Adipocyte (in vitro differentiated cells): Measurements from ENCODE around the gene HLA-DOA.

Experiments
- DNase-seq: peaks from one replicate; pipeline ENCODE4 v3.0.0-alpha.2; 2015; ENCODE audit warnings: low read depth
- H3K27me3 ChIP-seq: replicated peaks from 2 replicates; pipeline ENCODE4 v1.7.0; 2013; ENCODE audit warnings: mild to moderate bottlenecking, low read length, moderate library complexity; ENCODE audit not compliant: control insufficient read depth, insufficient read depth
- H3K36me3 ChIP-seq: 2 replicates; pipeline ENCODE4 v1.7.0; 2013; ENCODE audit warnings: low read length, mild to moderate bottlenecking, moderate library complexity; ENCODE audit not compliant: control insufficient read depth, insufficient read depth, severe bottlenecking
- H3K4me1 ChIP-seq: 2 replicates; pipeline ENCODE4 v1.7.0; 2013; ENCODE audit warnings: mild to moderate bottlenecking, low read length, moderate library complexity; ENCODE audit not compliant: control insufficient read depth, insufficient read depth
- H3K4me3 ChIP-seq: 2 replicates; pipeline ENCODE4 v1.7.0; 2013; ENCODE audit warnings: mild to moderate bottlenecking, low read length, moderate library complexity
- H3K9ac ChIP-seq: 2 replicates; pipeline ENCODE4 v1.7.0; 2013; ENCODE audit warnings: mild to moderate bottlenecking, low read length, moderate library complexity
- H3K9me3 ChIP-seq: 2 replicates; pipeline ENCODE4 v1.7.0; 2013; ENCODE audit warnings: mild to moderate bottlenecking, low read length, moderate library complexity; ENCODE audit not compliant: control insufficient read depth

HLA-DOA gene

GRCh38 chr6:32976334-32977069 is 32.9 kb downstream of the HLA-DOA start:
- peaks cover 90% of the 10 kb centered on the region for H3K36me3 ChIP-seq

GRCh38 chr6:32975886-32976285 is 33.5 kb downstream of the HLA-DOA start:
- DNase-seq, result no peak
- H3K4me1 ChIP-seq, result peaks cover 48% of the 10 kb centered on the region
- peaks cover 83% of the 10 kb centered on the region for H3K36me3 ChIP-seq
- peak overlapping the region; percentile 98 for H3K9ac ChIP-seq
- H3K27me3 ChIP-seq, result no peaks in the 10 kb centered on the region
- no peaks in the 10 kb centered on the region for H3K9me3 ChIP-seq
- H3K4me3 ChIP-seq, result peak overlapping the region; percentile 98

More at GRCh38 chr6:32976334-32977069, 32.9 kb downstream of the HLA-DOA start:
- H3K27me3 ChIP-seq, result no peaks in the 10 kb centered on the region
- no peaks in the 10 kb centered on the region for H3K9me3 ChIP-seq
- H3K9ac ChIP-seq, result peak overlapping the region; percentile 98
- H3K4me3 ChIP-seq, result peak overlapping the region; percentile 98
- DNase-seq, result no peak
- H3K4me1 ChIP-seq, result peaks cover 51% of the 10 kb centered on the region

- Histone ChIP-seq H3K4me3 (peak overlapping the region; percentile 98), H3K9me3 (no peaks in the 10 kb centered on the region), H3K27me3 (no peaks in the 10 kb centered on the region), H3K4me1 (peaks cover 42% of the 10 kb centered on the region), H3K9ac (peak overlapping the region; percentile 98), H3K36me3 (peaks cover 72% of the 10 kb centered on the region)
- peak; percentile 31 for DNase-seq
These were observed 34.7 kb downstream of the HLA-DOA start for GRCh38 chr6:32974541-32975308.

- no peaks in the 10 kb centered on the region for H3K27me3 ChIP-seq
- no peaks in the 10 kb centered on the region for H3K9me3 ChIP-seq
- H3K36me3 ChIP-seq, result peaks cover 64% of the 10 kb centered on the region
- H3K9ac ChIP-seq, result peak overlapping the region; percentile 98
- H3K4me1 ChIP-seq, result peaks cover 36% of the 10 kb centered on the region
- peak overlapping the region; percentile 98 for H3K4me3 ChIP-seq
- peak; percentile 80 for DNase-seq
These were observed 35.4 kb downstream of the HLA-DOA start for GRCh38 chr6:32974016-32974333.

GRCh38 chr6:32973144-32974015 is 36.0 kb downstream of the HLA-DOA start:
- Histone ChIP-seq H3K4me1 (peaks cover 32% of the 10 kb centered on the region), H3K27me3 (no peaks in the 10 kb centered on the region), H3K9me3 (no peaks in the 10 kb centered on the region), H3K4me3 (peak overlapping the region; percentile 98), H3K36me3 (peaks cover 58% of the 10 kb centered on the region), H3K9ac (peak overlapping the region; percentile 98)
- peak; percentile 65 for DNase-seq

- peak overlapping the region; percentile 98 for H3K4me3 ChIP-seq
- DNase-seq, result peak; percentile 34
- H3K36me3 ChIP-seq, result peaks cover 50% of the 10 kb centered on the region
- H3K27me3 ChIP-seq, result no peaks in the 10 kb centered on the region
- peak overlapping the region; percentile 98 for H3K9ac ChIP-seq
- no peaks in the 10 kb centered on the region for H3K9me3 ChIP-seq
- peaks cover 27% of the 10 kb centered on the region for H3K4me1 ChIP-seq
These were observed 36.8 kb downstream of the HLA-DOA start for GRCh38 chr6:32972353-32973143.

GRCh38 chr6:32971581-32972352 is 37.6 kb downstream of the HLA-DOA start:
- Histone ChIP-seq H3K27me3 (no peaks in the 10 kb centered on the region), H3K36me3 (peaks cover 42% of the 10 kb centered on the region), H3K9me3 (no peaks in the 10 kb centered on the region), H3K4me3 (peak overlapping the region; percentile 98), H3K9ac (peak overlapping the region; percentile 100), H3K4me1 (peaks cover 27% of the 10 kb centered on the region)
- DNase-seq, result peak; percentile 100

GRCh38 chr6:32971242-32971580 is 38.2 kb downstream of the HLA-DOA start:
- H3K27me3 ChIP-seq, result no peaks in the 10 kb centered on the region
- H3K4me1 ChIP-seq, result peaks cover 27% of the 10 kb centered on the region
- DNase-seq, result no peak
- H3K4me3 ChIP-seq, result peak overlapping the region; percentile 98
- H3K9ac ChIP-seq, result peak overlapping the region; percentile 100
- H3K36me3 ChIP-seq, result peaks cover 37% of the 10 kb centered on the region
- H3K9me3 ChIP-seq, result no peaks in the 10 kb centered on the region

- Histone ChIP-seq H3K4me1 (peaks cover 27% of the 10 kb centered on the region), H3K36me3 (peaks cover 31% of the 10 kb centered on the region), H3K4me3 (peak overlapping the region; percentile 98), H3K27me3 (no peaks in the 10 kb centered on the region), H3K9me3 (no peaks in the 10 kb centered on the region), H3K9ac (peak overlapping the region; percentile 100)
- peak; percentile 93 for DNase-seq
These were observed 38.8 kb downstream of the HLA-DOA start for GRCh38 chr6:32970413-32971241.
